H1 (cell line): ENCODE data around the gene C14orf132. TPM values are rescaled to one million over a fixed set of nuclear protein-coding genes. Genes with fewer than 3 reads are reported as not detected.

Source experiments
- CTCF ChIA-PET: fragments of 300-600 bp; sonication (Branson Sonifier 250); formaldehyde crosslinking; loops from one replicate; lab custom pipeline; 2021; ENCODE audit not compliant: partially characterized antibody; lab: Charles Lee
- POLR2A ChIA-PET: fragments of 300-600 bp; sonication (Branson Sonifier 250); formaldehyde crosslinking; loops from one replicate; lab custom pipeline; 2021; ENCODE audit warnings: inconsistent platforms; ENCODE audit not compliant: partially characterized antibody; lab: Charles Lee
- DNase-seq, 2 experiments: peaks; one replicate each; pipeline versions ENCODE4 v3.0.0 to v3.0.0-alpha.2; 2010 to 2022; ENCODE audit warnings: low spot score in 2 of 2, low read depth in 1 of 2, mixed read lengths in 1 of 2
- FAIRE-seq: peaks from 2 replicates; lab custom pipeline; 2011; peaks lifted over from hg19 to GRCh38; lab: Jason Lieb, UNC
- H2AFZ ChIP-seq: 2 replicates; pipeline ENCODE4 v1.8.1; 2012; ENCODE audit warnings: low read length, inconsistent platforms
- H2AK5ac ChIP-seq: 2 replicates; pipeline ENCODE4 v1.6.1; 2013; ENCODE audit warnings: low read depth, low read length
- H2BK120ac ChIP-seq: replicated peaks from 2 replicates; pipeline ENCODE3; 2013; ENCODE audit warnings: low read depth, low read length, inconsistent platforms
- H2BK12ac ChIP-seq: 2 replicates; pipeline ENCODE4 v1.6.1; 2013; ENCODE audit warnings: low read depth, low read length
- H2BK15ac ChIP-seq: 2 replicates; pipeline ENCODE4 v1.6.1; 2013; ENCODE audit warnings: low read length
- H2BK20ac ChIP-seq: 2 replicates; pipeline ENCODE4 v1.6.1; 2013; ENCODE audit warnings: low read length
- H2BK5ac ChIP-seq: 2 replicates; pipeline ENCODE4 v1.6.1; 2013; ENCODE audit warnings: low read depth, low read length
- H3K14ac ChIP-seq: 2 replicates; pipeline ENCODE4 v1.6.1; 2013; ENCODE audit warnings: inconsistent platforms; ENCODE audit not compliant: insufficient read length
- H3K18ac ChIP-seq: 2 replicates; pipeline ENCODE4 v1.6.1; 2013; ENCODE audit warnings: low read length; ENCODE audit errors: extremely low read depth
- H3K23ac ChIP-seq: 2 replicates; pipeline ENCODE4 v1.6.1; 2013; ENCODE audit warnings: inconsistent platforms; ENCODE audit not compliant: insufficient read length
- H3K23me2 ChIP-seq: 2 replicates; pipeline ENCODE4 v1.6.1; 2013; ENCODE audit warnings: low read depth, low read length
- H3K27ac ChIP-seq: 2 replicates; pipeline ENCODE4 v1.6.1; 2011; ENCODE audit warnings: low read depth, low read length, inconsistent platforms
- H3K27me3 ChIP-seq, 4 experiments: replicated peaks in 1 of 4; 1 replicate in 1 of 4; 2 replicates in 3 of 4; pipeline versions ENCODE4 v1.6.1 to v1.8.1; 2011 to 2013; ENCODE audit warnings: low read length in 3 of 4, mild to moderate bottlenecking in 3 of 4, inconsistent platforms in 2 of 4, mixed read lengths in 2 of 4, moderate library complexity in 1 of 4; ENCODE audit not compliant: control insufficient read depth in 3 of 4, insufficient read depth in 3 of 4; ENCODE audit errors: extremely low read depth in 1 of 4
- H3K36me3 ChIP-seq, 4 experiments: 2 replicates each; pipeline versions ENCODE4 v1.6.1 to v1.8.1; 2011 to 2013; ENCODE audit warnings: mild to moderate bottlenecking in 4 of 4, low read length in 3 of 4, moderate library complexity in 2 of 4, control low read depth in 1 of 4, inconsistent platforms in 1 of 4; ENCODE audit not compliant: insufficient read depth in 4 of 4, control insufficient read depth in 2 of 4
- H3K4ac ChIP-seq: replicated peaks from 2 replicates; pipeline ENCODE3; 2013; ENCODE audit warnings: low read length, low read depth, mixed read lengths, inconsistent platforms; ENCODE audit not compliant: insufficient read length
- H3K4me1 ChIP-seq, 4 experiments: replicated peaks in 1 of 4; 1 replicate in 1 of 4; 2 replicates in 3 of 4; pipeline versions ENCODE4 v1.6.1 to v1.8.1; 2011 to 2013; ENCODE audit warnings: low read length in 3 of 4, inconsistent platforms in 2 of 4, mixed read lengths in 1 of 4; ENCODE audit not compliant: insufficient read depth in 4 of 4, control insufficient read depth in 3 of 4
- H3K4me2 ChIP-seq, 2 experiments: 2 replicates each; pipeline versions ENCODE4 v1.6.1 to v1.8.1; 2011 to 2013; ENCODE audit warnings: low read depth in 2 of 2, low read length in 2 of 2, control low read depth in 1 of 2, inconsistent platforms in 1 of 2, mild to moderate bottlenecking in 1 of 2; ENCODE audit not compliant: insufficient read depth in 1 of 2
- H3K4me3 ChIP-seq, 4 experiments: fragments of 200-600, 300-600 bp in 1 of 4; sonication (generic), shearing (Covaris generic), sonication (Bioruptor Twin) in 1 of 4; 2 replicates each; pipeline versions ENCODE4 v1.5.1 to v1.8.1; 2011 to 2016; ENCODE audit warnings: low read length in 4 of 4, low read depth in 3 of 4, control low read depth in 2 of 4, inconsistent platforms in 2 of 4, mild to moderate bottlenecking in 2 of 4, mixed read lengths in 1 of 4, moderate library complexity in 1 of 4; ENCODE audit not compliant: insufficient read depth in 2 of 4; ENCODE audit errors: extremely low read depth in 1 of 4
- H3K56ac ChIP-seq: replicated peaks from 2 replicates; pipeline ENCODE3; 2013; ENCODE audit warnings: low read depth, mild to moderate bottlenecking, mixed read lengths, low read length, inconsistent platforms; ENCODE audit not compliant: insufficient read length
- H3K79me1 ChIP-seq: 2 replicates; pipeline ENCODE4 v1.6.1; 2013; ENCODE audit warnings: low read depth, low read length, control low read depth
- H3K79me2 ChIP-seq, 2 experiments: 2 replicates each; pipeline versions ENCODE4 v1.6.1 to v1.8.1; 2012 to 2013; ENCODE audit warnings: low read length in 2 of 2, mild to moderate bottlenecking in 2 of 2, inconsistent platforms in 1 of 2; ENCODE audit not compliant: insufficient read depth in 2 of 2, control insufficient read depth in 1 of 2
- H3K9ac ChIP-seq, 4 experiments: replicated peaks in 1 of 4; 1 replicate in 1 of 4; 2 replicates in 3 of 4; pipeline versions ENCODE4 v1.6.1 to v1.8.1; 2011 to 2013; ENCODE audit warnings: low read depth in 3 of 4, low read length in 3 of 4, control low read depth in 2 of 4, mild to moderate bottlenecking in 2 of 4, moderate library complexity in 2 of 4, inconsistent platforms in 1 of 4; ENCODE audit errors: extremely low read depth in 1 of 4
- H3K9me3 ChIP-seq, 2 experiments: 2 replicates each; pipeline versions ENCODE4 v1.6.1 to v1.8.1; 2012 to 2013; ENCODE audit warnings: mild to moderate bottlenecking in 2 of 2, moderate library complexity in 2 of 2, control low read depth in 1 of 2, inconsistent platforms in 1 of 2, low read depth in 1 of 2, low read length in 1 of 2, mixed read lengths in 1 of 2; ENCODE audit not compliant: insufficient read depth in 2 of 2
- H4K20me1 ChIP-seq, 2 experiments: replicated peaks in 1 of 2; 2 replicates each; pipeline versions ENCODE3 to v1.8.1; 2011 to 2013; ENCODE audit warnings: inconsistent platforms in 2 of 2, low read length in 2 of 2, mild to moderate bottlenecking in 1 of 2; ENCODE audit not compliant: insufficient read depth in 2 of 2, control insufficient read depth in 1 of 2
- H4K5ac ChIP-seq: 2 replicates; pipeline ENCODE4 v1.6.1; 2013; ENCODE audit warnings: low read length, low read depth, mixed read lengths, inconsistent platforms; ENCODE audit not compliant: insufficient read length
- H4K8ac ChIP-seq: 2 replicates; pipeline ENCODE4 v1.8.0; 2013; ENCODE audit warnings: mild to moderate bottlenecking, moderate library complexity, low read length, inconsistent platforms; ENCODE audit not compliant: insufficient read depth; ENCODE audit errors: extremely low read depth
- H4K91ac ChIP-seq: replicated peaks from 2 replicates; pipeline ENCODE3; 2013; ENCODE audit warnings: low read length, mixed read lengths, inconsistent platforms; ENCODE audit not compliant: insufficient read length
- ATF2 ChIP-seq: IDR thresholded peaks from 2 replicates; pipeline ENCODE4 v1.6.1; 2012; ENCODE audit warnings: low read length, inconsistent platforms
- CHD1 ChIP-seq: IDR thresholded peaks from 2 replicates; pipeline ENCODE4 v1.6.1; 2012; ENCODE audit warnings: low read depth, low read length, improper control_type of control experiment
- JUND ChIP-seq: IDR thresholded peaks from 2 replicates; pipeline ENCODE4 v1.6.1; 2011; ENCODE audit warnings: mild to moderate bottlenecking, improper control_type of control experiment, low read length
- NANOG ChIP-seq: IDR thresholded peaks from 2 replicates; pipeline ENCODE4 v1.6.1; 2011; ENCODE audit warnings: low read length, low read depth, mild to moderate bottlenecking, inconsistent platforms; ENCODE audit not compliant: insufficient read depth, poor library complexity, severe bottlenecking
- NRF1 ChIP-seq: IDR thresholded peaks from 2 replicates; pipeline ENCODE4 v1.6.1; 2011; ENCODE audit warnings: mild to moderate bottlenecking, low read depth, low read length, improper control_type of control experiment
- PHF8 ChIP-seq: fragments of 200-600 bp; sonication (generic); conservative IDR thresholded peaks from 2 replicates; pipeline ENCODE4 v1.7.1; 2012; ENCODE audit warnings: low read depth, mild to moderate bottlenecking, inconsistent platforms, low read length, moderate library complexity
- POLR2A ChIP-seq, 2 experiments: IDR thresholded peaks; 1 replicate in 1 of 2; 2 replicates in 1 of 2; pipeline ENCODE4 v1.6.1; 2011; ENCODE audit warnings: low read depth in 2 of 2, low read length in 2 of 2, mild to moderate bottlenecking in 2 of 2; ENCODE audit errors: control extremely low read depth in 1 of 2
- POU5F1 ChIP-seq: IDR thresholded peaks from 2 replicates; pipeline ENCODE4 v1.6.1; 2011; ENCODE audit warnings: low read depth, mild to moderate bottlenecking, low read length, moderate library complexity
- RXRA ChIP-seq: IDR thresholded peaks from 2 replicates; pipeline ENCODE4 v1.6.1; 2011; ENCODE audit warnings: low read depth, mild to moderate bottlenecking, low read length, moderate library complexity; ENCODE audit not compliant: insufficient read depth
- SP4 ChIP-seq: IDR thresholded peaks from 2 replicates; pipeline ENCODE4 v1.6.1; 2012; ENCODE audit warnings: low read length, inconsistent platforms
- SUZ12 ChIP-seq: fragments of 200-600 bp; sonication (generic); IDR thresholded peaks from 2 replicates; pipeline ENCODE4 v1.6.1; 2012; ENCODE audit warnings: mild to moderate bottlenecking, inconsistent platforms, low read length, moderate library complexity, mixed read lengths
- WGBS, 2 experiments: shearing (Covaris generic) in 1 of 2; methylation state at CpG; one replicate each; pipeline versions ENCODE4 v1.1.6 to v1.1.7; 2013 to 2015; ENCODE audit warnings: low lambda C conversion rate in 2 of 2, mixed read lengths in 2 of 2, inconsistent platforms in 1 of 2, low coverage in 1 of 2, missing lambda C conversion rate in 1 of 2; ENCODE audit not compliant: insufficient replicate concordance in 2 of 2, insufficient coverage in 1 of 2, insufficient read length in 1 of 2; ENCODE audit errors: extremely low coverage in 1 of 2, missing lambda C conversion rate in 1 of 2; 5-methylcytosine and 5-hydroxymethylcytosine counted together
- polyA plus RNA-seq, 7 experiments: library from polyadenylated mRNA; depleted of rRNA in 3 of 7; stranded (reverse) in 5 of 7; unstranded in 2 of 7; fragments of >200 nt in 5 of 7; fragments of 200-250 nt in 2 of 7; gene quantifications; 1 replicate in 5 of 7; 2 replicates in 1 of 7; 4 replicates in 1 of 7; pipeline versions ENCODE4 v1.2.1 to v1.2.3, GENCODE V29; 2011 to 2013; ENCODE audit warnings: missing spikeins in 2 of 7, mixed read lengths in 2 of 7
- total RNA-seq: library from RNA; stranded (reverse); fragmentation: NEBNext Ultra II Directional; extraction: Animal tissue kit (Norgen Biotek cat#: 25700); gene quantifications from 2 replicates; pipeline ENCODE4 v1.2.1, GENCODE V29; 2021
- TF ChIP-seq, protein P1 (sequence below): IDR thresholded peaks from 2 replicates; pipeline ENCODE4 v1.6.1; 2011; ENCODE audit warnings: low read length, improper control_type of control experiment

C14orf132 gene
- total and polyA plus RNA-seq, 2 of the 8 experiments (the other 6 are each of a cell fraction or from before 2014, with no cell fraction given): 11.7 to 32.5 TPM

- Histone ChIP-seq H3K4me3 (no peak overlapping the region), H3K23me2 (no peaks in the 10 kb centered on the region), H3K4me1 (no peaks in the 10 kb centered on the region; a peak in 1 of 7 replicates), H2AK5ac (no peak overlapping the region), H3K79me2 (no peaks in the 10 kb centered on the region), H2BK12ac (no peak overlapping the region), H3K9me3 (no peaks in the 10 kb centered on the region), H2AFZ (no peak overlapping the region), H3K79me1 (no peaks in the 10 kb centered on the region), H3K4me2 (no peak overlapping the region), H2BK15ac (no peak overlapping the region), H4K91ac (no peak overlapping the region), H3K56ac (no peak overlapping the region), H3K4ac (no peak overlapping the region), H2BK20ac (no peak overlapping the region), H4K5ac (no peak overlapping the region), H4K20me1 (no peaks in the 10 kb centered on the region), H3K14ac (no peak overlapping the region), H4K8ac (no peak overlapping the region), H3K36me3 (no peaks in the 10 kb centered on the region), H3K9ac (no peak overlapping the region), H3K27me3 (no peaks in the 10 kb centered on the region; a peak in 1 of 7 replicates), H3K27ac (no peak overlapping the region), H2BK120ac (no peak overlapping the region), H2BK5ac (no peak overlapping the region), H3K23ac (no peak overlapping the region), H3K18ac (no peak overlapping the region)
- POLR2A ChIA-PET: no interaction called here
- CTCF ChIA-PET: interaction anchor here (0.9 to 2.0 kb wide), 4 partner anchors 20 to 69 kb away, joined by 3 to 7 read pairs (median 5); no protein-coding TSS in a partner anchor
- FAIRE-seq (no peak), DNase-seq (no peak)
- 79% methylated on average over 1 of the region's 1 CpG; no CpG with 5 or more reads in 1 of the 2 experiments for WGBS, 2 experiments
- TF ChIP-seq ATF2 (no peak), NANOG (no peak), SP4 (no peak), RXRA (no peak), SUZ12 (no peak), NRF1 (no peak), POLR2A (IDR thresholded peaks at IDR 0.05; ENCODE audit: control extremely low read depth in 1 of 2, low read depth in 2 of 2, low read length in 2 of 2) (no peak), JUND (no peak), CHD1 (no peak), PHF8 (no peak), POU5F1 (no peak)
- TF ChIP-seq, protein P1, sequence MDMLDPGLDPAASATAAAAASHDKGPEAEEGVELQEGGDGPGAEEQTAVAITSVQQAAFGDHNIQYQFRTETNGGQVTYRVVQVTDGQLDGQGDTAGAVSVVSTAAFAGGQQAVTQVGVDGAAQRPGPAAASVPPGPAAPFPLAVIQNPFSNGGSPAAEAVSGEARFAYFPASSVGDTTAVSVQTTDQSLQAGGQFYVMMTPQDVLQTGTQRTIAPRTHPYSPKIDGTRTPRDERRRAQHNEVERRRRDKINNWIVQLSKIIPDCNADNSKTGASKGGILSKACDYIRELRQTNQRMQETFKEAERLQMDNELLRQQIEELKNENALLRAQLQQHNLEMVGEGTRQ: no peak
These were observed 7.5 kb upstream of the C14orf132 start for GRCh38 chr14:96031691-96032090.
